HepG2 (cell line): Measurements from ENCODE around the gene LIMS2. TPM values are rescaled to one million over a fixed set of nuclear protein-coding genes. Genes with fewer than 3 reads are reported as not detected.

ENCODE experiments used
- GTF2F1 ChIP-seq: fragments of 150-350 bp; IDR thresholded peaks from 2 replicates; pipeline ENCODE4 v1.6.1; 2014; ENCODE audit warnings: low read length
- HDAC1 ChIP-seq: sonication (generic); formaldehyde crosslinking; IDR thresholded peaks from 2 replicates; pipeline ENCODE4 v1.5.1; 2020; ENCODE audit warnings: mild to moderate bottlenecking, missing genetic modification reagents
- PAF1 ChIP-seq: IDR thresholded peaks from 2 replicates; pipeline ENCODE4 v1.6.1; 2016; ENCODE audit warnings: missing genetic modification reagents, missing compliant biosample characterization
- PTBP1 ChIP-seq: fragments of 200-400 bp; formaldehyde crosslinking; IDR thresholded peaks from 2 replicates; pipeline ENCODE4 v1.6.1; 2018; ENCODE audit warnings: low read length, low read depth; ENCODE audit not compliant: poor library complexity, severe bottlenecking
- RBM39 ChIP-seq: fragments of 200-400 bp; formaldehyde crosslinking; IDR thresholded peaks from one replicate; pipeline ENCODE4 v1.6.1; 2018; ENCODE audit warnings: antibody characterized with exemption, mild to moderate bottlenecking, low read depth, low read length; ENCODE audit not compliant: poor library complexity, severe bottlenecking
- ZBTB33 ChIP-seq: sonication (generic); formaldehyde crosslinking; IDR thresholded peaks from 2 replicates; pipeline ENCODE4 v1.4.0; 2020; ENCODE audit warnings: missing genetic modification reagents
- ZBTB8A ChIP-seq: sonication (generic); formaldehyde crosslinking; IDR thresholded peaks from 2 replicates; pipeline ENCODE4 v1.4.0; 2020; ENCODE audit warnings: mild to moderate bottlenecking, low read depth, missing genetic modification reagents, borderline replicate concordance
- ZMYM2 ChIP-seq: sonication (generic); formaldehyde crosslinking; IDR thresholded peaks from 2 replicates; pipeline ENCODE4 v1.8.0; 2022; ENCODE audit warnings: mild to moderate bottlenecking, missing genetic modification reagents
- ZMYM4 ChIP-seq: sonication (generic); formaldehyde crosslinking; IDR thresholded peaks from 2 replicates; pipeline ENCODE4 v1.8.1; 2023; ENCODE audit warnings: mild to moderate bottlenecking, missing genetic modification reagents
- ZNF781 ChIP-seq: sonication (generic); formaldehyde crosslinking; IDR thresholded peaks from 2 replicates; pipeline ENCODE4 v1.5.1; 2020; ENCODE audit warnings: borderline replicate concordance, mild to moderate bottlenecking, missing genetic modification reagents; ENCODE audit errors: not compliant biosample characterization
- ZNF879 ChIP-seq: sonication (generic); formaldehyde crosslinking; IDR thresholded peaks from 2 replicates; pipeline ENCODE4 v1.8.1; 2023; ENCODE audit warnings: missing genetic modification reagents
- polyA plus RNA-seq, 8 experiments: library from polyadenylated mRNA; depleted of rRNA in 3 of 8; stranded (reverse) in 7 of 8; unstranded in 1 of 8; fragments of >200 nt; fragmentation: Illumina TruSeq in 4 of 8; extraction: Trizol in 4 of 8; gene quantifications; 2 replicates each; pipeline versions ENCODE4 v1.2.1 to v1.2.3, GENCODE V29; 2011 to 2016; ENCODE audit warnings: low read depth in 4 of 8, missing spikeins in 1 of 8, mixed read lengths in 1 of 8; ENCODE audit not compliant: insufficient read depth in 1 of 8
- total RNA-seq, 5 experiments: library from RNA; depleted of rRNA; stranded (reverse); fragments of >200 nt; fragmentation: Illumina TruSeq; extraction: Trizol; gene quantifications; 2 replicates each; pipeline ENCODE4 v1.2.3, GENCODE V29; 2016; ENCODE audit warnings: low read depth in 1 of 5
- TF ChIP-seq, protein P1 (sequence below): IDR thresholded peaks from 2 replicates; pipeline ENCODE4 v1.6.1; 2016; ENCODE audit warnings: low read depth, missing genetic modification reagents, missing compliant biosample characterization
- TF ChIP-seq, protein P2 (sequence below): sonication (generic); formaldehyde crosslinking; IDR thresholded peaks from 2 replicates; pipeline ENCODE4 v1.4.0; 2020; ENCODE audit warnings: missing genetic modification reagents
- TF ChIP-seq, protein P3 (sequence below): sonication (generic); formaldehyde crosslinking; IDR thresholded peaks from 2 replicates; pipeline ENCODE4 v1.5.0; 2020; ENCODE audit warnings: missing genetic modification reagents

LIMS2 gene
- total and polyA plus RNA-seq, 2 of the 13 experiments (the other 11 are each of a cell fraction or from before 2014, with no cell fraction given), result 1.0 to 1.9 TPM

DNA sequence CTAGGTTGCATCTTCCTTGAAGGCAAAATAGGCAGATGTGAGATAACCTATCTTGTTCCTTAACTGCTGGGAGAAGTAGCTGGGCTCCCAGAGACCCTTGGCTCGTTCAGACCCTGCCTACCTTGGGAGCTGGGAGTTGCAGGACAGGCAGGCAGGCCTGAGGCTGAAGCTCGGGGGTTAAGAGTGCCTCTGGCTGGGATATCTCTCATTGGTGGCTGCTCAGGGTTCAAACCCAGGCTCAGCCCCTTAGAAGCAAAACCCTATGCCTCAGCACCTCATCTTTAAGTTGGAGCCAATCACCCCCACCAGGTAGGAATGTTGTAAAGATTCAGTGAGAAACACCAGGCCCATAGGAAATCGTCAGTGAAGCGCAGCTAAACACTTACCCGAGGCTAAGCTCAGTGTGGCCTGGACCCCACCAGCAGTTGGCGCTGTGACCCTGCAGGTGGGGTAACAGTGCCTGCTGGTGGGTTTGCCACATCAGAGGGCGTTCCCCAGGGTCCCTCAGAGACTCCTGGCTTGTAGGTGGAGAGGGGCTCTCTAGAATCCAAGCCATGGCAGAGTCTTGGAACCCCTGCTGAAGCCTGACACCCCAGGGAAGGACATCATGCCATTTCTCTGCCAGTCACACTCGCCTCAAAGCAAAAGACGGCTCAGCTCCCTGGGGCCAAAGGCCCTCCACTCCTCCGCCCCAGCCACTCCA is 84.0 kb downstream of the LIMS2 start (continued):
- TF ChIP-seq, protein P1, sequence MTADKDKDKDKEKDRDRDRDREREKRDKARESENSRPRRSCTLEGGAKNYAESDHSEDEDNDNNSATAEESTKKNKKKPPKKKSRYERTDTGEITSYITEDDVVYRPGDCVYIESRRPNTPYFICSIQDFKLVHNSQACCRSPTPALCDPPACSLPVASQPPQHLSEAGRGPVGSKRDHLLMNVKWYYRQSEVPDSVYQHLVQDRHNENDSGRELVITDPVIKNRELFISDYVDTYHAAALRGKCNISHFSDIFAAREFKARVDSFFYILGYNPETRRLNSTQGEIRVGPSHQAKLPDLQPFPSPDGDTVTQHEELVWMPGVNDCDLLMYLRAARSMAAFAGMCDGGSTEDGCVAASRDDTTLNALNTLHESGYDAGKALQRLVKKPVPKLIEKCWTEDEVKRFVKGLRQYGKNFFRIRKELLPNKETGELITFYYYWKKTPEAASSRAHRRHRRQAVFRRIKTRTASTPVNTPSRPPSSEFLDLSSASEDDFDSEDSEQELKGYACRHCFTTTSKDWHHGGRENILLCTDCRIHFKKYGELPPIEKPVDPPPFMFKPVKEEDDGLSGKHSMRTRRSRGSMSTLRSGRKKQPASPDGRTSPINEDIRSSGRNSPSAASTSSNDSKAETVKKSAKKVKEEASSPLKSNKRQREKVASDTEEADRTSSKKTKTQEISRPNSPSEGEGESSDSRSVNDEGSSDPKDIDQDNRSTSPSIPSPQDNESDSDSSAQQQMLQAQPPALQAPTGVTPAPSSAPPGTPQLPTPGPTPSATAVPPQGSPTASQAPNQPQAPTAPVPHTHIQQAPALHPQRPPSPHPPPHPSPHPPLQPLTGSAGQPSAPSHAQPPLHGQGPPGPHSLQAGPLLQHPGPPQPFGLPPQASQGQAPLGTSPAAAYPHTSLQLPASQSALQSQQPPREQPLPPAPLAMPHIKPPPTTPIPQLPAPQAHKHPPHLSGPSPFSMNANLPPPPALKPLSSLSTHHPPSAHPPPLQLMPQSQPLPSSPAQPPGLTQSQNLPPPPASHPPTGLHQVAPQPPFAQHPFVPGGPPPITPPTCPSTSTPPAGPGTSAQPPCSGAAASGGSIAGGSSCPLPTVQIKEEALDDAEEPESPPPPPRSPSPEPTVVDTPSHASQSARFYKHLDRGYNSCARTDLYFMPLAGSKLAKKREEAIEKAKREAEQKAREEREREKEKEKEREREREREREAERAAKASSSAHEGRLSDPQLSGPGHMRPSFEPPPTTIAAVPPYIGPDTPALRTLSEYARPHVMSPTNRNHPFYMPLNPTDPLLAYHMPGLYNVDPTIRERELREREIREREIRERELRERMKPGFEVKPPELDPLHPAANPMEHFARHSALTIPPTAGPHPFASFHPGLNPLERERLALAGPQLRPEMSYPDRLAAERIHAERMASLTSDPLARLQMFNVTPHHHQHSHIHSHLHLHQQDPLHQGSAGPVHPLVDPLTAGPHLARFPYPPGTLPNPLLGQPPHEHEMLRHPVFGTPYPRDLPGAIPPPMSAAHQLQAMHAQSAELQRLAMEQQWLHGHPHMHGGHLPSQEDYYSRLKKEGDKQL (CRISPR knock-in tag), result no peak
- peak; percentile 33; the same call in 1 of the 2 replicates for TF ChIP-seq HDAC1 (CRISPR knock-in tag)
- peak; percentile 65; the same call in 1 of the 2 replicates for TF ChIP-seq ZMYM4
- TF ChIP-seq ZBTB33 (CRISPR knock-in tag), result no peak
- TF ChIP-seq, protein P2, sequence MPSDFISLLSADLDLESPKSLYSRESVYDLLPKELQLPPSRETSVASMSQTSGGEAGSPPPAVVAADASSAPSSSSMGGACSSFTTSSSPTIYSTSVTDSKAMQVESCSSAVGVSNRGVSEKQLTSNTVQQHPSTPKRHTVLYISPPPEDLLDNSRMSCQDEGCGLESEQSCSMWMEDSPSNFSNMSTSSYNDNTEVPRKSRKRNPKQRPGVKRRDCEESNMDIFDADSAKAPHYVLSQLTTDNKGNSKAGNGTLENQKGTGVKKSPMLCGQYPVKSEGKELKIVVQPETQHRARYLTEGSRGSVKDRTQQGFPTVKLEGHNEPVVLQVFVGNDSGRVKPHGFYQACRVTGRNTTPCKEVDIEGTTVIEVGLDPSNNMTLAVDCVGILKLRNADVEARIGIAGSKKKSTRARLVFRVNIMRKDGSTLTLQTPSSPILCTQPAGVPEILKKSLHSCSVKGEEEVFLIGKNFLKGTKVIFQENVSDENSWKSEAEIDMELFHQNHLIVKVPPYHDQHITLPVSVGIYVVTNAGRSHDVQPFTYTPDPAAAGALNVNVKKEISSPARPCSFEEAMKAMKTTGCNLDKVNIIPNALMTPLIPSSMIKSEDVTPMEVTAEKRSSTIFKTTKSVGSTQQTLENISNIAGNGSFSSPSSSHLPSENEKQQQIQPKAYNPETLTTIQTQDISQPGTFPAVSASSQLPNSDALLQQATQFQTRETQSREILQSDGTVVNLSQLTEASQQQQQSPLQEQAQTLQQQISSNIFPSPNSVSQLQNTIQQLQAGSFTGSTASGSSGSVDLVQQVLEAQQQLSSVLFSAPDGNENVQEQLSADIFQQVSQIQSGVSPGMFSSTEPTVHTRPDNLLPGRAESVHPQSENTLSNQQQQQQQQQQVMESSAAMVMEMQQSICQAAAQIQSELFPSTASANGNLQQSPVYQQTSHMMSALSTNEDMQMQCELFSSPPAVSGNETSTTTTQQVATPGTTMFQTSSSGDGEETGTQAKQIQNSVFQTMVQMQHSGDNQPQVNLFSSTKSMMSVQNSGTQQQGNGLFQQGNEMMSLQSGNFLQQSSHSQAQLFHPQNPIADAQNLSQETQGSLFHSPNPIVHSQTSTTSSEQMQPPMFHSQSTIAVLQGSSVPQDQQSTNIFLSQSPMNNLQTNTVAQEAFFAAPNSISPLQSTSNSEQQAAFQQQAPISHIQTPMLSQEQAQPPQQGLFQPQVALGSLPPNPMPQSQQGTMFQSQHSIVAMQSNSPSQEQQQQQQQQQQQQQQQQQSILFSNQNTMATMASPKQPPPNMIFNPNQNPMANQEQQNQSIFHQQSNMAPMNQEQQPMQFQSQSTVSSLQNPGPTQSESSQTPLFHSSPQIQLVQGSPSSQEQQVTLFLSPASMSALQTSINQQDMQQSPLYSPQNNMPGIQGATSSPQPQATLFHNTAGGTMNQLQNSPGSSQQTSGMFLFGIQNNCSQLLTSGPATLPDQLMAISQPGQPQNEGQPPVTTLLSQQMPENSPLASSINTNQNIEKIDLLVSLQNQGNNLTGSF (CRISPR knock-in tag), result no peak
- no peak for TF ChIP-seq PAF1 (CRISPR knock-in tag)
- TF ChIP-seq RBM39, result no peak
- TF ChIP-seq ZNF781 (CRISPR knock-in tag), result no peak
- TF ChIP-seq, protein P3, sequence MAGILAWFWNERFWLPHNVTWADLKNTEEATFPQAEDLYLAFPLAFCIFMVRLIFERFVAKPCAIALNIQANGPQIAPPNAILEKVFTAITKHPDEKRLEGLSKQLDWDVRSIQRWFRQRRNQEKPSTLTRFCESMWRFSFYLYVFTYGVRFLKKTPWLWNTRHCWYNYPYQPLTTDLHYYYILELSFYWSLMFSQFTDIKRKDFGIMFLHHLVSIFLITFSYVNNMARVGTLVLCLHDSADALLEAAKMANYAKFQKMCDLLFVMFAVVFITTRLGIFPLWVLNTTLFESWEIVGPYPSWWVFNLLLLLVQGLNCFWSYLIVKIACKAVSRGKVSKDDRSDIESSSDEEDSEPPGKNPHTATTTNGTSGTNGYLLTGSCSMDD (CRISPR knock-in tag), result no peak
- TF ChIP-seq PTBP1, result no peak
- TF ChIP-seq ZNF879 (CRISPR knock-in tag), result no peak
- no peak for TF ChIP-seq GTF2F1
- TF ChIP-seq ZMYM2 (CRISPR knock-in tag), result no peak
- TF ChIP-seq ZBTB8A (CRISPR knock-in tag), result no peak
